ENCODE measurements around the gene EVI5L.

EVI5L gene

DNA sequence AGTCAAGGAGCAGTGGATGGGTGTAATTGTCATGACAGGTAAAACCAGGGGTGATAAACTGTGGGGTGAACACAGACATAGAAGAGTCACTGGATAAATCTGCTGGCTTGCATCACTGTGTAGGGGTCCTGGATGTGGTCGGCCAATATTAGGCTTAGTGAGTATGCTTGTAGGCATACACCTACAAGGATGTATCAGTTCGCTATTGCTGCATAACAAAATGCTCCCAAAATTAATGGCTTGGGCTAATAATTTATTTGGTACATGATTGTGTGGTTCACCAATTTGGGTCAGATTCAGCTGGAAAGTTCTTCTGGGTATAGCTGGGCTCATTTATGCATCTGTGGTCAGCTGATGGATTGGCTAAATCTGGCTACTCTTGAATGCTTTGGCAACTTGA is 11.2 kb upstream of the EVI5L start:
- no peak for DNase-seq

- no peak for DNase-seq
Observed at GRCh38 chr19:7819337-7819736, 10.7 kb upstream of the EVI5L start.

DNA sequence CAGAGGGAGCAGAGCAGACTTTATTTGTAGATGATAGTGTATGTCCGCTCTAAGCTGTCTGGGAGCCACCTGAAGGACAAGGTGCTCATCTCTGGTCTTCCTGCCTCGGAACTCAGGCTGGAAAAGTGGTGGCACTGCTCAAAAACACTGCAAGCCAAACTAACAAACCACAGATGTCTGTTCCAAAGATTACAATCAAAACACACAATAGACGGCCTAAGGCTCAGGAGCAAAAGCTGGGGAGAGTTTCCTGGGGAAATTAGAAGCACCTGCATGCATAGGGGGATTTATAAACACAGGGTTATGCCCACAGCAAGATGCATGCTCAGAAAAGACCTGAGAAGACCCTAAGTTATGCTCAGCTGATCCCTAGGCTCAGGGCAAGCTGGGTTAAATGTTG is 9.4 kb upstream of the EVI5L start:
- no peak for DNase-seq

GRCh38 chr19:7822910-7823515 is 7.0 kb upstream of the EVI5L start:
- no peak for DNase-seq

GRCh38 chr19:7823686-7824301 is 6.2 kb upstream of the EVI5L start:
- DNase-seq = no peak

- no peak for DNase-seq
Observed at GRCh38 chr19:7829166-7829520, 875 bp upstream of the EVI5L start.

DNA sequence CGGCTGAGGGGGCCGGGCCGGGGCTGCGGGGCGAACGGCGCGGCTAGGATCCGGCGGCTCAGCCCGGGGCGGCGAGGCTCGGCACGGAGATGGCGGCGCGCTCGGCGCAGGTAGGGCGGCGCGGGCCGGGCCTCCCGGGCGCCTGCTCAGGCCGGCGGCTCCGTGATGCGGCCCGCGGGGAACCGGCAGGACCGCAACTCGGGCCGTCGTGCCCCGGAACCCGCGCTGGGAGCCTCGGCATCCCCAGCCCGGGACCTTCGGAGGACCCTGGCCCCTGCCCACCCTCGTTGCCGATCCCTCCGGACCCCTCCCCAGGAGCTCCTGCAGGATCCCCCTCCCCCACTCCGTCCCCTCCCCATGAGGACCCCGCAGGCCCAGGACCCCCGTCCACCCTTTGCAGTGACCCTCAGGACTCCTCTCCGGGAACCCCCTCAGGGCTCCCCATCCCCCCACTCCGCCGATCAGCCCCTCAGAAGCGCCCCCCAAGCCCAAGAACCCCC is 304 bp downstream of the EVI5L start:
- no peak for DNase-seq

DNA sequence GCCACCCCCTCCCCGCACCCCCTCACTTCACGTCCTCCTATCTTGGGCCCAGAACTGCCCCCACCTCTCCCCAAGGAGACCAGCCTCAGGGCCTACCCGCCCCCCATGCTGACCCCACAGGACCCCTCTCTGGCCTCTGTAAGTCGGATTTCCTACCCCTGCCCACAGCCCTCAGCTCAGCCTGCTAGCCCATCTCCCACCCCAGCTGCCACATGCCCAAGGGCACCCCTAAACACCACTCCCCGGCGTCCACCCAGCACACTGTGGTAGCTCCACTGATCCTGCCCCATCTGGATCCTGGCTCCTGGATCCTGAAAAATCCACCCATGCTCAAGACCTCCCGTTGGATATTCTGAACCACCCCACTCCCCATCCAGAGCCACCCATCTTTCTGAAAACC is 805 bp downstream of the EVI5L start:
- DNase-seq = no peak

- peak; percentile 82 for DNase-seq
Observed at GRCh38 chr19:7831452-7831851, 1.4 kb downstream of the EVI5L start.

DNA sequence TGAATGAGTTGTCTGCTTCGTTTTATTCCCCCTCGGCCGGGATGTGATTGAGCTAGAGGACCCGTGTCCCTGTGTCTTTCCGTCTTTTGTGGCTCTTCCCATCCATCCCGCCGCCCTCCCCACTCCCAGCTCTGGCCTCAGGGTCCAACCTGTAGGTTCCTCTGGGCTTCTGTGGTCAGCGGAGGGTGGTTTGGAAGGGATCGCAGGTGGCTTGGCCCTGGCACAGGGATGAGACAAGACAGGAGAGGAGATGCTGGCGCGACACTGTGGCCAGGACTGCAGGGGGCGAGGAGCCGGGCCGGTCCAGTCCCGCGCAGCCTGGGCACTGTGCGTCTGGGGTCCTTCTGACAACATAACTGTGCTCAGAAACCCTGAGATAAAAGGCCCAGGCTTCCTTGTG is 2.0 kb downstream of the EVI5L start:
- DNase-seq = no peak

DNA sequence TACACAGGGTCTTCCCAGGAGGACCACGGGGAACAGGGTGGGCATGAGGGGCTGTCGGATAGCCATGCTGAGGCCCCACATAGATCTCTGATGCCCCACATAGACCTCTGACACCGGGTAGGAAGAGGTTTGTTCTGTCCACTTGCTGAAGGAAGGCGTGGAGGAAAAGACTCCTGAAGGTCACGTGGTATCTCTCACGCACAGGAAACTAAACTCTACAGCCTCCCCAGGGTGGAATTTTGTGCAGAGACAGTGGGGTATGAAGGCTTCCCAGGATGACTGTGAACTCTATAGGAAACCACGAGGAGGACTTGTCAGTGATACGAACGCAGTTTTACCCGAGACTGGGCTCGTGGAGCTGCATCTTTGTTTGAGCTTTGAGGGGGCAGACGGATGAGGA is 2.8 kb downstream of the EVI5L start:
- DNase-seq = no peak

DNA sequence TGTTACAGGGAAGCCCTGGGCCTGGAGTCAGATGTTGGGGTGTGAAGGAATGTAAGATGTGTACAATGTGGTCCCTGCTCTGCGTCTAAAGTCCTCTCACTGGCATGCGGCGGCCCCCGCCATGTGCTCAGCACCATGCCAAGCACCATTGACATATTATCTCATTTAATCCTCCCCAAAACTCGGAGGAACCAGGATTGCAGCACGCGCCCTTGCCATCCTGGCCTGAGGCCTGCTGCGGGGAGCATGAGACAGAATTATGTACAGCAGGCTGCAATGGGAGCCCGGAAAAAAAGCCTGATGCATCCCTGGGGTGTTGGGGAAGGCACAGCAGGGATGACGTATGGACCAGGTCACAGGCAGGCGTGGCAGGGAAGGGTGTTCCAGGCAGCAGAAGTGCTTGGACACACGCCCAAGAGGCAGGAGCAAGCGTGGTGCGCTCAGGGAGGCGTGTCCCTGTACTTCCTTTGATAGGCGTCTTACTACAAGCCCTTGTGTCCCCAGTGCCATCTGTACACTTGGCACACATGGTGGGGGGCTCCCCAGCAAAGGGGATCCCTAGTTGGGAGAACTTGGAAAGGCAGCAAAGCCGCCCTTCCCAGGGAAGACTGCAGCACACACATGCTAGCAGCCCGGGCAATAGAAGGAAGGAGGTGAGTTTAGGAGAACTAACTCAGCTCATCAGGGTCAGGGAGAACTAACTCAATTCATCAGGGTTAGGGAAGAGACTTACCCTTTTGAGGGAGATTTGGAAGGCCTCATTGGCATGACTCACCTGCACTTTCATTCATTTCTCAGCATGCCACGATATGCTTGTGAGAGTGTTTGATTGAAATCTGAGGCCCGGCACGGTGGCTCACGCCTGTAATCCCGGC is 3.4 kb downstream of the EVI5L start:
- peak; percentile 19 for DNase-seq

DNA sequence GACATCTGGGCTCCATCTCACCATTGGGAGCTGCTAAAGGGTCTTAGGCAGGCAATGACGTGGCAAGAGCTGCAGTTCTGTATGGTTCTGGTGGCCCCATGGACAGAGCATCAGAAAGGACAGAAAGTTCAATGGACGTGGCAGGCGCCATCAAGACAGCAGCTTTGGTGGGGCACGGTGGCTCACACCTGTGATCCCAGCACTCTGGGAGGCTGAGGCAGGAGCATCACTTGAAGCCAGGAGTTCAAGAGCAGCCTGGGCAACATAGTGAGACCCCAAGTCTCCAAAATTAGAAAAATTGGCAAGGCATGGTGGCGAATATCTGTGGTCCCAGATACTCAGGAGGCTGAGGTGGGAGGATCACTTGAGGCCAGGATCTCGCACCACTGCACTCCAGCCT is 9.5 kb downstream of the EVI5L start:
- no peak for DNase-seq

DNA sequence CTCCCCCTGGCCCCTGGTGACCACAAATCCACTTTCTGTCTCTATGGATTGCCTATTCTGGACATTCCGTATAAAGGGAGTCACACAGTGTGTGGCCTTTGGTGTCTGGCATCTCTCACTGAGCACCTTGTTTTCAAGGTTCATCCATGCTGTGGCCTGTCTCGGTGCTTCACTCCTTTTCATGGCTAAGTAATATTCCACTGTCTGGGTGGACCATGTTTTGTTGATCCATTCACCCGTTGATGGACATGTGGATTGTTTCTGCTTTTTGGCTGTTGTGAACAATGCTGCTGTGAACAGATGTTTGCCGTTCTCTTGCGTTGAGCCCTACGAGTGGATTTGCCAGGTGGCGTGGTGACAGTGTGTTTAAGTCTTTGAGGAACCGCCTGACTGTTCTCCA is 10.6 kb downstream of the EVI5L start:
- DNase-seq = no peak

DNA sequence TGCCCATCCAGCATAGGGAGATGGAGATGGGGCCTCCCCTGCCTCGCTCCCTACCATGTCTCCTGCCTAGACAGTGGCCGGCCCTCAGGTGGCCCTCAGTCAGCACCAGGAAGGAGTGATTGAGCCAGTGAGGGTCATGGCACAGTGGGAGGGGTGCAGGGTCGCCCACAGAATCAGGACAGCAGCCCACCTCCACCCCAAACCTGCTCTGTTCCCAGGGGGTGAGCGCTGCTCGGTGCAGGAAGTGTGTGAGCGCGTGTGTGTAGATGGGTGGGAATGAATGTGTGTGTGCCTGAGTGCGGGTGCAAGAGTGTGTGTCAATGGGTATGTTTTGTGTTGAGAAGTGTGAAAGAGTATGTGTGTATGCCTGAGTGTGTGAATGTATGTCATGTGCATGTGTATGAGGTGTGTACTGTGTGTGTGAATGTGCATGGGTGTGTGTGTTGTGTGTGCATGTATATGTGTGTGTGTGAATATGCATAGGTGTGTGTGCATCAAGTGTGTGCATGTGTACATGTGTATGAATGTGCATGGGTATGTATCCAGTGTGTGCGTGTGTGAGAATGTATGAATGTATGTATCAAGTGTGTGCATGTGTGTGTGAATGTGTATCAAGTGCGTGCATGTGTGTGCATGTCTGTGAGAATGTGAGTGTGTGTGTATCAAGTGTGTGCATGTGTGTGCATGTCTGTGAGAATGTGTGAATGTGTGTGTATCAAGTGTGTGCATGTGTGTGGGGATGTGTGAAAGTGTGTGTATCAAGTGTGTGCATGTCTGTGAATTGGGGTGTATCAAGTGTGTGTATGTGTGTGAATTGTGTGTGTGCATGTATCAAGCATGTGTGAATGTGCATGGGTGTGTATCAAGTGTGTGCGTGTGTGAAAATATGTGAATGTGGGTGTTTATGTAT is 12.0 kb downstream of the EVI5L start:
- no peak for DNase-seq

- no peak for DNase-seq
Observed at GRCh38 chr19:7842661-7843294, 12.8 kb downstream of the EVI5L start.

DNA sequence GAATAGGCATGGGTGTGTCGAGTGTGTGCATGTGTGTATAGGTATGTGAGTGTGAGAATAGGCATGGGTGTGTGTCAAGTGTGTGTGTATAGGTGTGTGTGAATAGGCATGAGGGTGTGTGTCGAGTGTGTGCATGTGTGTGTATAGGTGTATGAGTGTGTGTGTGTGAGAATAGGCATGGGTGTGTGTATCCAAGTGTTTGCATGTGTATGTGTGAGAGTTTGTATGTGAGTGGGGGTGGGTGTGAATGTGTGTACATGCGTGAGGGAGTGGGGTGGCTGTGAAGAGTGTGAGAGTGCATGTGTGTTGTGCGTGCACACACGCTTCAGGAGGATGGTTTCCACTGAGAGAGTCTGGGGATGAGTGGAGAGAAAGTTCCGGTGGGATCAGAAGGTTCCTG is 13.5 kb downstream of the EVI5L start:
- no peak for DNase-seq

DNA sequence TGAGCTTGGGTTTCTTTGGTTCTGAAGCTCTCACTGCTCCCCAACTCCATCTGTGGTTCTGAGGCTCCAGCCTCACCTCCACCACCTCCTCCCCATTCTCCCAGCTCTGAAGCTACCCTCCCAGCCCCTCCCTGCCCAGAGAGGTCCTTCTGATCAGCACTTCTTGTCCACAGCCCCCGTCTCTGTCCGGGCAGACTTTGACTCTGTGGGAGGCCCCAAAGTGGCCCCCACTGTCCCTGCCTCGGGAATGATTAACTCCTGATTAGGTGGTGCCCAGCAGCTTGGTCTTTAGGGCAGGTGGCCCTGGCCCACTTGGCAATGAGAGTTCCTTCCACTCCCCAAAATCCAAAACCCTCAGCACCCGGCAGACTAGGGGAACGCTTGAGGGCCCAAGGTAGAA is 14.4 kb downstream of the EVI5L start:
- no peak for DNase-seq

DNA sequence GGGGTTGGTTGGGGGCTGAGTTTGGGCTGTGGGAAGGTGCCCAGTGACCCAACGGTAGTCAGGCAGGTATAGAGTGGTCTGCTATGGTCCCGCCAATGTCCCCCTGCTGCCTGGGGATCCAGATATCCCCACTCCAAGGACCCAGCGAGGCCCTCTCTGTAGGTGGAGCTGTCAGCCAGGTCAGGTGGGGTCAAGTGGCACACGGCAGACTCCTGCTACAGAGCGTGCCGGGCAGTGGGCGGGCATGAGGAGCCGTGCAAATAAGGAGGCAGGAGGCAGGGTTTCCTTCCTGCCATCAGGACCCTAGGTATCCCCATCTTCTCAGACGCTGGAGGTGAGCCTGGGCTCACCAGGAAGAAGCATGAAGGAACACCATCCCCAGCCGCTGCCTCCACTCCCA is 14.9 kb downstream of the EVI5L start:
- no peak for DNase-seq

DNA sequence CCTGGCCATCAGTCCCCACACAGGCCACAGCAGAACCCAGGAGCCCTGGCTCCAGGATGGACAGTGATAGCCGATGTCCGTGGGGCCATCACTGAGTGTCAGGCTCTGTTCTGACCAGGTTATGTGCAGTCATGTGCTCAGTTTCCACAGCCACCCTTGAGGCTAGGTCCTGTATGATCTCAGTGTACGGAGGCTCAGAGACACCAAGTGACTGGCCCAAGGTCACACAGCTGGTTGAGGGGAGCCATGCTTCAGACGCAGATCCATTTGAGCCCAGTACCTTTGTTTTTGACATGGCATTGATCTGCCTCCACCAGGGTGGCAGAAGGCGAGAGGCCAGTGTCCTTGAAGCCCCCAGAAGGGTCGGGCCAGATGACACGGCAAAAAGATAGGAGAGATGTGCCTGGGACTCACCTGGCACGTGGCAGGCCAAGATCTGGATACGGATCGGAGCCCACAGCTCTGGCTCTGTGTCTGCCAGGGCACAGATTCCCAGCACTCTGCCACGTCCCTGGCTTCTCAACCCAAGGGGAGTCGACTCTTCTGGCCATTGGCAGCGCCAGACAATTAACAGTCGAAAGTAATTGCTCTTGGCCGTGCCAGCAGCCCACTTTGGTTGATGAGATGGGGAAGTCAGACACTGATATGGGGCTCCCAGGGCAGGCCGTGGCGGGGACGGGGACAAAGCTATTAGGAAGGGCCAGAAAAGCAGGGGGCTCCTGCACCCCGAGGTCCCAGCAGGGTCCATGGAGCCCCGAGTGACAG is 15.6 kb downstream of the EVI5L start:
- no peak for DNase-seq

DNA sequence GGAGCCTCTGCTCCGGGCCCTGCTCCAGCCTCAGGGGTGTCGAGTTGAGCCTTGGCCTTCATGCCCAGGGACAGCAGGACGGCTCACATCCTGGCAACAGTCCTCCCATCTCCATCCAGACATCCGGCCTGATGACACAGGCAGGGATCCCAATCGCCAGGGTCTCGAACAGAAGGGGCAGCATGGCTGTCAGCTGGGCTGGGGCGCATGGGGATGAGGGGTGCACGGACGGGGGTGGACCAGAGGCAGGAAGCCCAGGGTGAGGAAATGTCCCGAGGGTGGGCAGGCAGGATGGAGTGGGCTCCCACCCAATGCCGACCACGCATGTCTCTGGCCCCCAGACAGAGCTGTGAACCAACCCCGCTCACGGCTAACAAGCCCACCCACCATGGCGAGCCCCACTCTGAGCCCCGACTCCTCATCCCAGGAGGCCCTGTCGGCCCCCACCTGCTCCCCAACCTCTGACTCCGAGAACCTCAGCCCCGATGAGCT is 16.2 kb downstream of the EVI5L start:
- no peak for DNase-seq

GRCh38 chr19:7847664-7848063 is 17.6 kb downstream of the EVI5L start:
- DNase-seq = no peak

Measured in 8988T (cell line).